GM12878 (cell line): ENCODE results near the gene NCAM2. TPM values are rescaled to one million over a fixed set of nuclear protein-coding genes. Genes with fewer than 3 reads are reported as not detected.
"Not testable (repeated sequence)": the region's sequence is repeated elsewhere in the genome, so short reads cannot be mapped to it uniquely, and the experiment has no call there.

Experiments used
- ATAC-seq: fragments of 200-7000 bp; cut with Tn5 transposase; 3 replicates; pipeline ENCODE4 v1.9.1; 2020; ENCODE audit warnings: mild to moderate bottlenecking, moderate library complexity
- BruUV-seq: library from RNA; stranded (reverse); fragments of 400-500 nt; replicated peaks from 2 replicates; lab custom pipeline; 2021; lab: Mats Ljungman, UMichigan
- CTCF ChIA-PET: fragments of 300-600 bp; sonication (Branson Sonifier 250); formaldehyde crosslinking; extraction: SDS; loops from one replicate; lab custom pipeline; 2021; ENCODE audit warnings: inconsistent platforms; lab: Yijun Ruan, JAX
- POLR2A ChIA-PET: fragments of 350-600 bp; formaldehyde crosslinking; extraction: SDS; loops from one replicate; lab custom pipeline; 2021; ENCODE audit warnings: inconsistent platforms; lab: Charles Lee
- RAD21 ChIA-PET: fragments of 300-600 bp; sonication (Branson Sonifier 250); formaldehyde crosslinking; loops from one replicate; lab custom pipeline; 2023; ENCODE audit warnings: antibody characterized with exemption; ENCODE audit not compliant: unreplicated experiment; lab: Charles Lee
- SMC1A ChIA-PET: fragments of 300-600 bp; sonication (Branson Sonifier 250); formaldehyde crosslinking; loops from one replicate; lab custom pipeline; 2023; ENCODE audit not compliant: unreplicated experiment, uncharacterized antibody; lab: Charles Lee
- DNase-seq: peaks from one replicate; pipeline ENCODE4 v3.0.0-alpha.2; 2011; ENCODE audit warnings: low read depth, low spot score
- FAIRE-seq: peaks from 3 replicates; lab custom pipeline; 2011; peaks lifted over from hg19 to GRCh38; lab: Jason Lieb, UNC
- H2AFZ ChIP-seq: 2 replicates; pipeline ENCODE4 v1.6.0; 2011; ENCODE audit warnings: low read depth, low read length, control low read depth; ENCODE audit not compliant: control insufficient read depth
- H3K27ac ChIP-seq: 2 replicates; pipeline ENCODE4 v1.5.1; 2011; ENCODE audit warnings: control low read depth; ENCODE audit not compliant: control insufficient read depth, insufficient read depth
- H3K27me3 ChIP-seq, 2 experiments: replicated peaks in 1 of 2; 2 replicates each; pipeline versions ENCODE4 v1.6.0 to v1.6.1; 2011; ENCODE audit warnings: low read length in 1 of 2; ENCODE audit not compliant: control insufficient read depth in 2 of 2, insufficient read depth in 2 of 2
- H3K36me3 ChIP-seq, 2 experiments: 2 replicates each; pipeline ENCODE4 v1.5.1; 2011; ENCODE audit warnings: low read length in 1 of 2; ENCODE audit not compliant: control insufficient read depth in 2 of 2, insufficient read depth in 2 of 2
- H3K4me1 ChIP-seq: 2 replicates; pipeline ENCODE4 v1.6.1; 2011; ENCODE audit warnings: mild to moderate bottlenecking, low read length, moderate library complexity, mixed read lengths; ENCODE audit not compliant: control insufficient read depth, insufficient read depth
- H3K4me2 ChIP-seq: 2 replicates; pipeline ENCODE4 v1.6.0; 2011; ENCODE audit warnings: control low read depth; ENCODE audit not compliant: control insufficient read depth, insufficient read depth
- H3K4me3 ChIP-seq: fragments of 200-600 bp; sonication (generic); 2 replicates; pipeline ENCODE4 v1.5.1; 2016
- H3K79me2 ChIP-seq: 2 replicates; pipeline ENCODE4 v1.6.0; 2011; ENCODE audit warnings: low read length; ENCODE audit not compliant: control insufficient read depth, insufficient read depth
- H3K9ac ChIP-seq: 2 replicates; pipeline ENCODE4 v1.8.0; 2011; ENCODE audit warnings: low read length, control low read depth, mixed read lengths; ENCODE audit not compliant: control insufficient read depth, insufficient read depth
- H3K9me3 ChIP-seq: replicated peaks from 3 replicates; pipeline ENCODE4 v1.5.1; 2011; ENCODE audit warnings: mild to moderate bottlenecking, low read length; ENCODE audit not compliant: control insufficient read depth, insufficient read depth
- H4K20me1 ChIP-seq: 2 replicates; pipeline ENCODE4 v1.6.0; 2011; ENCODE audit not compliant: control insufficient read depth, insufficient read depth
- BHLHE40 ChIP-seq, 2 experiments: fragments of 450-650 bp in 1 of 2; IDR thresholded peaks; 2 replicates each; pipeline ENCODE4 v1.6.1; 2011 to 2017; ENCODE audit warnings: low read depth in 2 of 2, borderline replicate concordance in 1 of 2, improper control_type of control experiment in 1 of 2, low read length in 1 of 2, mild to moderate bottlenecking in 1 of 2
- HDAC2 ChIP-seq: fragments of 200-600 bp; sonication (generic); IDR thresholded peaks from 2 replicates; pipeline ENCODE4 v1.6.1; 2017
- PML ChIP-seq: IDR thresholded peaks from 2 replicates; pipeline ENCODE4 v1.6.1; 2012; ENCODE audit warnings: low read length, inconsistent platforms
- SPI1 ChIP-seq: IDR thresholded peaks from 2 replicates; pipeline ENCODE4 v1.6.1; 2011; ENCODE audit warnings: low read depth, mild to moderate bottlenecking, low read length, moderate library complexity, borderline replicate concordance; ENCODE audit not compliant: insufficient read depth
- WGBS: methylation state at CpG from one replicate; pipeline ENCODE4 v1.1.6; 2016; ENCODE audit warnings: low lambda C conversion rate; ENCODE audit not compliant: insufficient replicate concordance, insufficient coverage; ENCODE audit errors: missing lambda C conversion rate; 5-methylcytosine and 5-hydroxymethylcytosine counted together
- in situ Hi-C: fragments of 300-500 bp; cut with MboI; formaldehyde crosslinking; loops from 9 replicates; pipeline ENCODE4 v1.14.3; 2018; ENCODE audit warnings: mixed read lengths
- intact Hi-C: fragments of 100-400 bp; cut with micrococcal nuclease; formaldehyde crosslinking; loops from one replicate; pipeline ENCODE4 v1.14.2; 2022; ENCODE audit not compliant: unreplicated experiment
- polyA plus RNA-seq, 11 experiments: library from polyadenylated mRNA; depleted of rRNA in 4 of 11; unstranded in 6 of 11; stranded (reverse) in 5 of 11; fragments of >200 nt; fragmentation: Nextera tagmentation in 4 of 11; fragmentation: Illumina TruSeq in 1 of 11; extraction: Ambion mirVana in 4 of 11; extraction: Trizol in 1 of 11; gene quantifications; 1 replicate in 1 of 11; 2 replicates in 10 of 11; pipeline versions ENCODE4 v1.2.1 to v1.2.3, GENCODE V29; 2011 to 2016; ENCODE audit warnings: inconsistent platforms in 2 of 11, missing spikeins in 2 of 11, low read depth in 1 of 11
- total RNA-seq, 4 experiments: library from RNA; depleted of rRNA in 3 of 4; stranded (reverse); fragments of >200 nt in 3 of 4; fragmentation: Illumina TruSeq in 1 of 4; extraction: Trizol in 1 of 4; gene quantifications; 2 replicates each; pipeline versions ENCODE4 v1.2.1 to v1.2.3, GENCODE V29; 2013 to 2021
- TF ChIP-seq, protein P1 (sequence below): fragments of 150-350 bp; IDR thresholded peaks from 2 replicates; pipeline ENCODE4 v1.6.1; 2014; ENCODE audit warnings: mild to moderate bottlenecking, low read depth, low read length

The NCAM2 gene
- total and polyA plus RNA-seq, 10 of the 15 experiments (the other 5 are each of a cell fraction or from before 2014, with no cell fraction given): 0.23 to 0.27 TPM; not detected in 8

DNA sequence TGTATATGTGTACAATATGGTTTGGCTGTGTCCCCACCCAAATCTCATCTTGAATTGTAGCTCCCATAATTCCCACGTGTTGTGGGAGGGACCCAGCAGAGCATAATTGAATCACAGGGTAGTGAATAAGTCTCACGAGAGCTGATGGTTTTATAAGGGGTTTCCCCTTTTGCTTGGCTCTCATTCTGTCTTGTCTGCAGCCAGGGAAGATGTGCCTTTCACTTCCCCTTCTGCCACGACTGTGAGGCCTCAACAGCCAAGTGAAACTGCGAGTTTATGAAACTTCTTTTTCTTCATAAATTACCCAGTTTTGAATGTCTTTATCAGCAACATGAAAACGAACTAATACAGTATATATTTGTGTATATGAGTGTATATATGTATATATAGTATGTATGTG lies 406.1 kb downstream of the NCAM2 start:
- H3K79me2 ChIP-seq, RAD21 ChIA-PET, H3K27ac ChIP-seq, H4K20me1 ChIP-seq, in situ Hi-C loops, FAIRE-seq, CTCF ChIA-PET, H3K4me3 ChIP-seq, H3K4me1 ChIP-seq, H2AFZ ChIP-seq: not testable (repeated sequence)
- 0% methylated on average over 5 of the region's 5 CpGs for WGBS
- TF ChIP-seq BHLHE40 (IDR thresholded peaks at IDR 0.05; ENCODE audit: borderline replicate concordance in 1 of 2, low read depth in 2 of 2, low read length in 1 of 2) (peak in 1 of 2 experiments; percentile 5; a peak in 1 of 4 replicates), SPI1 (peak; percentile 62)
- TF ChIP-seq, all 136 proteins: peak for 2; not testable (repeated sequence) for 134
- DNase-seq, ATAC-seq, intact Hi-C loops, H3K9ac ChIP-seq, H3K4me2 ChIP-seq, H3K36me3 ChIP-seq, SMC1A ChIA-PET, POLR2A ChIA-PET, H3K27me3 ChIP-seq, H3K9me3 ChIP-seq, BruUV-seq: not testable (repeated sequence)

DNA sequence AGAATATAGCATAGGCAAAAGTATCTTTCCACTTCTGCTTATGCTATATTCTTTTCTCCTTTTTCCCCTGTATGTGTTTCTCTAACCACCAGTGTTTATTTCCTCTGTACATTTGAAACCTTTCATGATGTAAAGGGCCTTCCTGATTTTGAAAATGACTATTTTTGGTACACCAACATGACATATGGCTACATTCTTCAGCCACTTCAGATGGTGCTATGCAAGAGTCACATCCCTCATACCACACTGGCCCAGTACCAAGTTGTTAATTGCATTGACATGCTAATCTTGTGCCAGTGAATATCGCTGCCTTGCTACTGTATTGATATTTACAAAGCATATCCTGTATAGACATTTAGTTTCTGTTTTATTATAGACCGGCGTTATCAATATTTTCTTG lies 408.7 kb downstream of the NCAM2 start:
- Histone ChIP-seq H3K4me3 (no peak overlapping the region), H2AFZ (no peak overlapping the region), H3K79me2 (no peaks in the 10 kb centered on the region), H3K27ac (no peak overlapping the region), H3K27me3 (no peaks in the 10 kb centered on the region), H3K9ac (no peak overlapping the region), H3K36me3 (no peaks in the 10 kb centered on the region), H3K9me3 (no peaks in the 10 kb centered on the region; the same call in 2 of the 3 replicates), H4K20me1 (no peaks in the 10 kb centered on the region), H3K4me2 (no peak overlapping the region), H3K4me1 (no peaks in the 10 kb centered on the region)
- ChIA-PET SMC1A (no interaction called here), POLR2A (no interaction called here), CTCF (no interaction called here), RAD21 (no interaction called here)
- in situ Hi-C loops: no loop called here
- ATAC-seq: no peak
- no TSS peak for BruUV-seq
- WGBS: 45% methylated on average over 3 of the region's 3 CpGs
- DNase-seq: no peak
- intact Hi-C loops: no loop called here
- FAIRE-seq: no peak
- TF ChIP-seq PML (no peak), HDAC2 (no peak)
- TF ChIP-seq, protein P1, sequence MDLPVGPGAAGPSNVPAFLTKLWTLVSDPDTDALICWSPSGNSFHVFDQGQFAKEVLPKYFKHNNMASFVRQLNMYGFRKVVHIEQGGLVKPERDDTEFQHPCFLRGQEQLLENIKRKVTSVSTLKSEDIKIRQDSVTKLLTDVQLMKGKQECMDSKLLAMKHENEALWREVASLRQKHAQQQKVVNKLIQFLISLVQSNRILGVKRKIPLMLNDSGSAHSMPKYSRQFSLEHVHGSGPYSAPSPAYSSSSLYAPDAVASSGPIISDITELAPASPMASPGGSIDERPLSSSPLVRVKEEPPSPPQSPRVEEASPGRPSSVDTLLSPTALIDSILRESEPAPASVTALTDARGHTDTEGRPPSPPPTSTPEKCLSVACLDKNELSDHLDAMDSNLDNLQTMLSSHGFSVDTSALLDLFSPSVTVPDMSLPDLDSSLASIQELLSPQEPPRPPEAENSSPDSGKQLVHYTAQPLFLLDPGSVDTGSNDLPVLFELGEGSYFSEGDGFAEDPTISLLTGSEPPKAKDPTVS: no peak
